H9 (cell line): ENCODE measurements around the gene SLAMF7. TPM values are rescaled to one million over a fixed set of nuclear protein-coding genes. Genes with fewer than 3 reads are reported as not detected.

ENCODE experiments used
- DNase-seq: peaks from one replicate; pipeline ENCODE4 v3.0.0-alpha.2; 2017
- H2AFZ ChIP-seq: one replicate; pipeline ENCODE4 v1.6.1; 2013; ENCODE audit warnings: mild to moderate bottlenecking, low read length, control low read depth, moderate library complexity
- H2AK5ac ChIP-seq: 2 replicates; pipeline ENCODE4 v1.6.1; 2013; ENCODE audit warnings: low read length, control low read depth, mixed read lengths; ENCODE audit not compliant: insufficient read length
- H2BK120ac ChIP-seq: one replicate; pipeline ENCODE4 v1.6.1; 2013; ENCODE audit warnings: low read depth, mild to moderate bottlenecking, low read length, control low read depth, inconsistent platforms; ENCODE audit not compliant: poor library complexity, severe bottlenecking
- H2BK12ac ChIP-seq: 2 replicates; pipeline ENCODE4 v1.6.1; 2013; ENCODE audit warnings: low read length, control low read depth, mixed read lengths, low read depth; ENCODE audit not compliant: insufficient read length
- H2BK15ac ChIP-seq: 2 replicates; pipeline ENCODE4 v1.6.1; 2013; ENCODE audit warnings: low read depth, low read length, control low read depth
- H2BK20ac ChIP-seq: one replicate; pipeline ENCODE4 v1.6.1; 2013; ENCODE audit warnings: low read depth, mild to moderate bottlenecking, low read length, control low read depth, inconsistent platforms; ENCODE audit not compliant: poor library complexity, severe bottlenecking
- H2BK5ac ChIP-seq: 2 replicates; pipeline ENCODE4 v1.6.1; 2013; ENCODE audit warnings: low read length, control low read depth, mixed read lengths; ENCODE audit not compliant: insufficient read length
- H3K14ac ChIP-seq: 2 replicates; pipeline ENCODE4 v1.6.1; 2013; ENCODE audit warnings: low read length, control low read depth; ENCODE audit not compliant: insufficient read depth
- H3K18ac ChIP-seq: 2 replicates; pipeline ENCODE4 v1.6.1; 2013; ENCODE audit warnings: low read depth, mild to moderate bottlenecking, mixed read lengths, low read length, control low read depth; ENCODE audit not compliant: insufficient read length
- H3K23ac ChIP-seq: 2 replicates; pipeline ENCODE4 v1.6.1; 2013; ENCODE audit warnings: low read length, control low read depth, mixed read lengths, low read depth; ENCODE audit not compliant: insufficient read length
- H3K23me2 ChIP-seq: 2 replicates; pipeline ENCODE4 v1.6.1; 2013; ENCODE audit warnings: low read depth, mild to moderate bottlenecking, mixed read lengths, low read length, control low read depth; ENCODE audit not compliant: insufficient read length, poor library complexity, severe bottlenecking
- H3K27ac ChIP-seq: 2 replicates; pipeline ENCODE4 v1.5.1; 2013; ENCODE audit warnings: low read length, control low read depth, mixed read lengths, low read depth; ENCODE audit not compliant: insufficient read length
- H3K27me3 ChIP-seq: 2 replicates; pipeline ENCODE4 v1.6.1; 2013; ENCODE audit warnings: low read length, control low read depth, inconsistent platforms; ENCODE audit not compliant: insufficient read depth
- H3K4ac ChIP-seq: 2 replicates; pipeline ENCODE4 v1.6.1; 2013; ENCODE audit warnings: low read depth, mild to moderate bottlenecking, control low read depth, inconsistent platforms, low read length, moderate library complexity
- H3K4me1 ChIP-seq: 2 replicates; pipeline ENCODE4 v1.6.1; 2013; ENCODE audit warnings: low read length, control low read depth, inconsistent platforms; ENCODE audit not compliant: insufficient read depth
- H3K4me2 ChIP-seq: 2 replicates; pipeline ENCODE4 v1.6.1; 2013; ENCODE audit warnings: low read length, control low read depth, mixed read lengths; ENCODE audit not compliant: insufficient read length, insufficient read depth
- H3K56ac ChIP-seq: 2 replicates; pipeline ENCODE4 v1.6.1; 2013; ENCODE audit warnings: low read depth, mild to moderate bottlenecking, mixed read lengths, low read length, control low read depth; ENCODE audit not compliant: insufficient read length
- H3K79me1 ChIP-seq: 2 replicates; pipeline ENCODE4 v1.6.1; 2013; ENCODE audit warnings: low read depth, mild to moderate bottlenecking, moderate library complexity, low read length, control low read depth, inconsistent platforms; ENCODE audit not compliant: insufficient read depth, poor library complexity, severe bottlenecking
- H3K79me2 ChIP-seq: 2 replicates; pipeline ENCODE4 v1.6.1; 2013; ENCODE audit warnings: low read length, control low read depth, inconsistent platforms; ENCODE audit not compliant: insufficient read depth
- H3K9ac ChIP-seq: 2 replicates; pipeline ENCODE4 v1.6.1; 2013; ENCODE audit warnings: low read length, control low read depth, mixed read lengths; ENCODE audit not compliant: insufficient read length; ENCODE audit errors: extremely low read depth
- H3K9me3 ChIP-seq: one replicate; pipeline ENCODE4 v1.6.1; 2013; ENCODE audit warnings: low read depth, low read length, inconsistent platforms; ENCODE audit not compliant: control insufficient read depth
- H3T11ph ChIP-seq: one replicate; pipeline ENCODE4 v1.6.1; 2013; ENCODE audit warnings: mild to moderate bottlenecking, low read length, control low read depth, inconsistent platforms
- H4K20me1 ChIP-seq: one replicate; pipeline ENCODE4 v1.6.1; 2013; ENCODE audit not compliant: control insufficient read depth, insufficient read length, insufficient read depth
- H4K5ac ChIP-seq: 2 replicates; pipeline ENCODE4 v1.6.1; 2013; ENCODE audit warnings: low read depth, mild to moderate bottlenecking, mixed read lengths, low read length, control low read depth; ENCODE audit not compliant: insufficient read length
- H4K8ac ChIP-seq: replicated peaks from 2 replicates; pipeline ENCODE4 v1.6.1; 2013; ENCODE audit warnings: low read length, control low read depth, mixed read lengths, low read depth; ENCODE audit not compliant: insufficient read length
- H4K91ac ChIP-seq: 2 replicates; pipeline ENCODE4 v1.6.1; 2013; ENCODE audit warnings: low read depth, mild to moderate bottlenecking, moderate library complexity, mixed read lengths, low read length, control low read depth; ENCODE audit not compliant: insufficient read length
- H3K27ac Mint-ChIP-seq, 3 experiments: 2 replicates in 2 of 3; 3 replicates in 1 of 3; pipeline ENCODE4 v1.8.0; 2020 to 2021; ENCODE audit warnings: mixed read lengths in 3 of 3, mild to moderate bottlenecking in 1 of 3, moderate library complexity in 1 of 3
- H3K27me3 Mint-ChIP-seq: 2 replicates; pipeline ENCODE4 v1.8.0; 2021; ENCODE audit warnings: low read depth, mild to moderate bottlenecking, moderate library complexity, mixed read lengths
- H3K36me3 Mint-ChIP-seq, 3 experiments: 2 replicates in 2 of 3; 3 replicates in 1 of 3; pipeline ENCODE4 v1.8.0; 2020 to 2021; ENCODE audit warnings: low read depth in 3 of 3, mixed read lengths in 3 of 3; ENCODE audit not compliant: insufficient read depth in 1 of 3
- H3K4me1 Mint-ChIP-seq, 2 experiments: 2 replicates each; pipeline ENCODE4 v1.8.0; 2020; ENCODE audit warnings: mixed read lengths in 2 of 2
- H3K4me3 Mint-ChIP-seq, 2 experiments: 2 replicates in 1 of 2; 3 replicates in 1 of 2; pipeline ENCODE4 v1.8.0; 2020 to 2021; ENCODE audit warnings: mild to moderate bottlenecking in 2 of 2, mixed read lengths in 2 of 2, moderate library complexity in 1 of 2
- H3K9me3 Mint-ChIP-seq, 2 experiments: 2 replicates in 1 of 2; 3 replicates in 1 of 2; pipeline ENCODE4 v1.8.0; 2020; ENCODE audit warnings: mild to moderate bottlenecking in 2 of 2, mixed read lengths in 2 of 2, moderate library complexity in 1 of 2
- CTCF ChIP-seq: fragments of 200-600 bp; sonication (generic); conservative IDR thresholded peaks from 3 replicates; pipeline ENCODE4 v1.8.0; 2021; ENCODE audit warnings: antibody characterized with exemption, mild to moderate bottlenecking
- WGBS: extraction: QIAGEN DNeasy Blood & Tissue Kit; methylation state at CpG from one replicate; pipeline ENCODE4 v1.1.7; 2013; ENCODE audit warnings: missing lambda C conversion rate, low lambda C conversion rate, mixed read lengths; ENCODE audit not compliant: insufficient read length; ENCODE audit errors: extremely low coverage; 5-methylcytosine and 5-hydroxymethylcytosine counted together
- total RNA-seq: library from RNA; stranded (reverse); gene quantifications from 2 replicates; pipeline ENCODE4 v1.2.1, GENCODE V29; 2021

SLAMF7 gene
- total RNA-seq, 1 experiment from 2014 or later: not detected

DNA sequence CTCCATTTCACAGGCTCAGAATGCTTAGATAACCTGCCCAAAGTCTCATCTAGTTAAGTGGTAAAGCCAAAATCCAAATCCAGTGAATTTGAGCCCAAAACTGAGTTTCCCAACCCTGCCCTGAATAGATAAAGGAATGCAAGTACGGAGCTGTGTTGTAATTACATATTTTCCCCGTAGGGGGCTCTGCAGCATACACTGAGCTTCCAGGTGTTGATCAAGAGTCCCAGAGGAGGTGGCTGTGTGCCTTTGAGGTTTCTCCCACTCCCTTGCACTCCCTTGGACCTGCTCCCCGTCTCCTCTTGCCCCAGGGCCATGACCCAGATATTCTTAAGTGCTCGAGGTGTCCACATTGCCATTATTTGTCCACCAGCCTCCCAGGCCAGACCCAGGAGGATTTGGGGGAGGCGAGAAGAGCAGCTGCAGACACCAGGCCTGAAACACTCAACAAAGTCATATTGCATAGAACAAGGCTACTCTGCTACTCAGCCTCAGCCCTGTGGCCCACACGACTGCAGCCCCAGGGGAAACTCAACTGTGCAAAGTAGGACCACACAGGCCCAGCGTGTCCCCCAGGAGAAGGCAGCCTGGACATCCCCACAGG is 38.5 kb downstream of the SLAMF7 start:
- DNase-seq: peak; percentile 66
- Histone ChIP-seq H3K56ac (no peak overlapping the region), H3K4me2 (no peak overlapping the region), H2BK5ac (no peak overlapping the region), H3K9me3 (no peaks in the 10 kb centered on the region), H3K14ac (no peak overlapping the region), H3T11ph (no peak overlapping the region), H2BK20ac (no peak overlapping the region), H3K9ac (no peak overlapping the region), H3K79me2 (no peaks in the 10 kb centered on the region), H2BK120ac (no peak overlapping the region), H2AK5ac (no peak overlapping the region), H3K27ac (no peak overlapping the region), H4K5ac (no peak overlapping the region), H4K91ac (no peak overlapping the region), H3K27me3 (no peaks in the 10 kb centered on the region), H4K20me1 (no peaks in the 10 kb centered on the region), H2AFZ (no peak overlapping the region), H3K4me1 (no peaks in the 10 kb centered on the region), H4K8ac (no peak overlapping the region), H3K18ac (no peak overlapping the region), H3K23me2 (no peaks in the 10 kb centered on the region), H3K23ac (no peak overlapping the region), H2BK12ac (no peak overlapping the region), H2BK15ac (no peak overlapping the region), H3K79me1 (no peaks in the 10 kb centered on the region), H3K4ac (no peak overlapping the region)
- peaks cover 9 to 19% of the 10 kb centered on the region in 2 experiments; a peak in 3 of 4 replicates for H3K4me1 Mint-ChIP-seq
- H3K27ac Mint-ChIP-seq: peak overlapping the region in 2 of 3 experiments; percentile 17 to 32; a peak in 4 of 7 replicates
- WGBS: no CpG with 5 or more reads among the region's 7 CpGs
- H3K9me3 Mint-ChIP-seq: peaks cover 4 to 7% of the 10 kb centered on the region in 2 experiments; a peak in 3 of 5 replicates
- no peak overlapping the region for H3K4me3 Mint-ChIP-seq
- H3K27me3 Mint-ChIP-seq: no peaks in the 10 kb centered on the region
- H3K36me3 Mint-ChIP-seq: peaks cover 0 to 5% (median 1%) of the 10 kb centered on the region in 3 experiments; a peak in 3 of 7 replicates
- peak; percentile 76 for TF ChIP-seq CTCF
